ENCODE data around the gene GOSR2.

DNA sequence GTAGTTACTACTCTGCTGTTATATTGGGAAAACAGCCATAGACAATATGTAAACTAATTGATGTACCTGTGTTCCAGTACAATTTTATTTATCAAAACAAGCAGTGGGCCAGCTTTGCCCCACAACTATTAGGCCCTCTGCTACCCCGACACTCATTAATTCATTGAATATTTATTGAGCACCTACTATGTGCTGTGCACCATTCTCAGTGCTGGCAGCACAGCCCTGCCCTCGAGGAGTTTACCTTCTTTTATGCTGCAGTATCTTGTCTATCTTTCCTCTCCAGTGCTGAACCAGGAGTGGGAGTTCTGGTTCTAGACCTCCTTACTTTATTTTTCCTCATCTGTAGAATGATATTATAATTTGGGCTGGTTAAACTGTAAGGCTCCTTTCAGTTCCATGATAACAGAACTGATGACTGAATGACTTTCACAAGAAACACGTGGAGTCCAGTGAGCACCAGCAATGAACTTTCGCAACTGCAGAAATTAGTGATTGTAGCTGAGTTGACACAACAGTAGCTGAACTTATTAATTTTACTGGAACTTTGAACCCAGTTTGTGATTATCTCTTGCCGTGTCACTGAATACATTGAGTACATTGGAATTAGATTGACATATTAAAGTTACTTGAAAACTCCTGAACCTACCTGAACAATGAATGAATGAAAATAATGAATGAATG, 2.4 kb downstream of the GOSR2 start:
- TF ChIP-seq POLR2A (conservative IDR thresholded peaks at IDR 0.05): no peak
- TF ChIP-seq, protein P1, sequence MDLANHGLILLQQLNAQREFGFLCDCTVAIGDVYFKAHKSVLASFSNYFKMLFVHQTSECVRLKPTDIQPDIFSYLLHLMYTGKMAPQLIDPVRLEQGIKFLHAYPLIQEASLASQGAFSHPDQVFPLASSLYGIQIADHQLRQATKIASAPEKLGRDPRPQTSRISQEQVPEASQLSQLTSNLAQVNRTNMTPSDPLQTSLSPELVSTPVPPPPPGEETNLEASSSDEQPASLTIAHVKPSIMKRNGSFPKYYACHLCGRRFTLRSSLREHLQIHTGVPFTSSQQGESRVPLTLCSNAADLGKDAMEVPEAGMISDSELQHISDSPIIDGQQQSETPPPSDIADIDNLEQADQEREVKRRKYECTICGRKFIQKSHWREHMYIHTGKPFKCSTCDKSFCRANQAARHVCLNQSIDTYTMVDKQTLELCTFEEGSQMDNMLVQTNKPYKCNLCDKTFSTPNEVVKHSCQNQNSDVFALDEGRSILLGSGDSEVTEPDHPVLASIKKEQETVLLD (IDR thresholded peaks at IDR 0.05): no peak
- no peak for TF ChIP-seq ARID4B (CRISPR knock-in tag; IDR thresholded peaks at IDR 0.05)
- TF ChIP-seq GABPB1 (CRISPR knock-in tag; IDR thresholded peaks at IDR 0.05): no peak
- no peak for TF ChIP-seq EP300 (IDR thresholded peaks at IDR 0.05; ENCODE audit: low read length)
- no peak for TF ChIP-seq SPI1 (IDR thresholded peaks at IDR 0.05; ENCODE audit: borderline replicate concordance, low read depth, low read length)
- no peak for TF ChIP-seq CTCF (IDR thresholded peaks at IDR 0.05 in 2 of 3, conservative IDR thresholded peaks at IDR 0.05 in 1 of 3; ENCODE audit: insufficient read depth in 2 of 3, low read depth in 1 of 3, low read length in 3 of 3)
- no peak for TF ChIP-seq HDAC6 (IDR thresholded peaks at IDR 0.05; ENCODE audit: low read depth, low read length)
- no peak for TF ChIP-seq RCOR1 (IDR thresholded peaks at IDR 0.05; ENCODE audit: borderline replicate concordance in 1 of 2, low read depth in 2 of 2, low read length in 2 of 2)
- TF ChIP-seq EZH2 (IDR thresholded peaks at IDR 0.05; ENCODE audit: borderline replicate concordance, low read depth, low read length): no peak
- no peak for TF ChIP-seq ZSCAN29 (IDR thresholded peaks at IDR 0.05)
- no peak for TF ChIP-seq ATF3 (IDR thresholded peaks at IDR 0.05)
- TF ChIP-seq ATF3 (CRISPR knock-in tag; conservative IDR thresholded peaks at IDR 0.05): no peak
- TF ChIP-seq MYC (IDR thresholded peaks at IDR 0.05; ENCODE audit: low read depth, low read length): no peak
- TF ChIP-seq MYC (CRISPR knock-in tag; IDR thresholded peaks at IDR 0.05; ENCODE audit: borderline replicate concordance, low read depth): no peak
